RWPE2 (cell line): ENCODE data around the gene ARAP2.

ENCODE experiments used
- ATAC-seq: fragments of 200-7000 bp; cut with Tn5 transposase; 3 replicates; pipeline ENCODE4 v1.9.1; 2021; ENCODE audit warnings: low read depth
- DNase-seq: peaks from one replicate; pipeline ENCODE4 v3.0.0-alpha.2; 2020; ENCODE audit warnings: low spot score
- H3K27ac ChIP-seq: fragments of 450-650 bp; 2 replicates; pipeline ENCODE4 v1.5.1; 2017; ENCODE audit warnings: mild to moderate bottlenecking; ENCODE audit not compliant: poor library complexity, severe bottlenecking
- H3K27me3 ChIP-seq: fragments of 250-450 bp; sonication (Bioruptor Pico); 2 replicates; pipeline ENCODE4 v1.5.1; 2021; ENCODE audit warnings: mild to moderate bottlenecking, moderate library complexity; ENCODE audit not compliant: insufficient read depth, poor library complexity, severe bottlenecking
- H3K36me3 ChIP-seq: fragments of 250-450 bp; sonication (Bioruptor Pico); 2 replicates; pipeline ENCODE4 v1.5.1; 2020; ENCODE audit warnings: low read depth, mild to moderate bottlenecking, moderate library complexity
- H3K4me1 ChIP-seq: fragments of 250-450 bp; sonication (Bioruptor Pico); 2 replicates; pipeline ENCODE4 v1.5.1; 2021; ENCODE audit warnings: mild to moderate bottlenecking, moderate library complexity; ENCODE audit not compliant: insufficient read depth, poor library complexity, severe bottlenecking
- H3K4me3 ChIP-seq: fragments of 250-450 bp; sonication (Bioruptor Pico); 2 replicates; pipeline ENCODE4 v1.5.1; 2021; ENCODE audit warnings: mild to moderate bottlenecking, moderate library complexity; ENCODE audit not compliant: severe bottlenecking
- H3K9me3 ChIP-seq: fragments of 250-450 bp; sonication (Bioruptor Pico); 2 replicates; pipeline ENCODE4 v1.5.1; 2021; ENCODE audit warnings: mild to moderate bottlenecking, moderate library complexity; ENCODE audit not compliant: severe bottlenecking
- CTCF ChIP-seq: fragments of 450-650 bp; IDR thresholded peaks from one replicate; pipeline ENCODE4 v1.5.1; 2017; ENCODE audit warnings: mild to moderate bottlenecking, moderate library complexity; ENCODE audit not compliant: poor library complexity, severe bottlenecking

The ARAP2 gene

GRCh38 chr4:36088542-36088941, 155.8 kb downstream of the ARAP2 start:
- Histone ChIP-seq H3K27me3 (no peaks in the 10 kb centered on the region), H3K4me3 (no peak overlapping the region), H3K4me1 (no peaks in the 10 kb centered on the region), H3K9me3 (no peaks in the 10 kb centered on the region), H3K27ac (no peak overlapping the region), H3K36me3 (0 out of 2 replicates have a peak, but pooled peaks cover 4% of the 10 kb centered on the region)
- ATAC-seq, result no peak
- TF ChIP-seq CTCF, result no peak
- DNase-seq, result no peak

- Histone ChIP-seq H3K27ac (no peak overlapping the region), H3K27me3 (no peaks in the 10 kb centered on the region), H3K9me3 (no peaks in the 10 kb centered on the region), H3K4me1 (no peaks in the 10 kb centered on the region), H3K36me3 (0 out of 2 replicates have a peak, but pooled peaks cover 4% of the 10 kb centered on the region), H3K4me3 (no peak overlapping the region)
- no peak for DNase-seq
- TF ChIP-seq CTCF, result no peak
- ATAC-seq, result no peak
These were observed 158.0 kb downstream of the ARAP2 start for GRCh38 chr4:36086261-36086786.

- no peak for TF ChIP-seq CTCF
- Histone ChIP-seq H3K36me3 (0 out of 2 replicates have a peak, but pooled peaks cover 4% of the 10 kb centered on the region), H3K27me3 (no peaks in the 10 kb centered on the region), H3K4me1 (no peaks in the 10 kb centered on the region), H3K4me3 (no peak overlapping the region), H3K9me3 (no peaks in the 10 kb centered on the region), H3K27ac (no peak overlapping the region)
- no peak for DNase-seq
- ATAC-seq, result no peak
These were observed 161.5 kb downstream of the ARAP2 start for GRCh38 chr4:36082817-36083216.

- H3K27ac ChIP-seq, result no peak overlapping the region
These were observed 163.1 kb downstream of the ARAP2 start for GRCh38 chr4:36081185-36081584.

More at GRCh38 chr4:36081185-36081584, 163.1 kb downstream of the ARAP2 start:
- DNase-seq, result no peak
- Histone ChIP-seq H3K27me3 (no peaks in the 10 kb centered on the region), H3K4me1 (no peaks in the 10 kb centered on the region), H3K9me3 (no peaks in the 10 kb centered on the region), H3K36me3 (0 out of 2 replicates have a peak, but pooled peaks cover 4% of the 10 kb centered on the region), H3K4me3 (no peak overlapping the region)
- no peak for TF ChIP-seq CTCF
- no peak for ATAC-seq
